Smooth muscle cell (in vitro differentiated cells): ENCODE data around the gene FAR2. TPM values are rescaled to one million over a fixed set of nuclear protein-coding genes. Genes with fewer than 3 reads are reported as not detected.

Source experiments
- DNase-seq: peaks from one replicate; lab custom pipeline; 2025; ENCODE audit not compliant: unreplicated experiment; lab: John Stamatoyannopoulos, UW
- H2AFZ ChIP-seq: fragments of 200-600 bp; sonication (generic); 2 replicates; pipeline ENCODE4 v1.6.0; 2016; ENCODE audit warnings: antibody characterized with exemption, low read depth, mild to moderate bottlenecking
- H3F3A ChIP-seq: fragments of 200-600 bp; sonication (generic); 2 replicates; pipeline ENCODE4 v1.6.0; 2017; ENCODE audit warnings: antibody characterized with exemption, low read depth
- H3K27ac ChIP-seq: fragments of 200-600 bp; sonication (generic); 2 replicates; pipeline ENCODE4 v1.5.1; 2016; ENCODE audit warnings: low read depth, mild to moderate bottlenecking
- H3K27me3 ChIP-seq: fragments of 200-600 bp; sonication (generic); 2 replicates; pipeline ENCODE4 v1.6.1; 2016; ENCODE audit warnings: low read depth, mild to moderate bottlenecking
- H3K36me3 ChIP-seq: fragments of 200-600 bp; sonication (generic); 2 replicates; pipeline ENCODE4 v1.5.1; 2016; ENCODE audit warnings: low read depth
- H3K4me1 ChIP-seq: fragments of 200-600 bp; sonication (generic); 2 replicates; pipeline ENCODE4 v1.5.1; 2016; ENCODE audit warnings: low read depth
- H3K4me2 ChIP-seq: fragments of 200-600 bp; sonication (generic); 2 replicates; pipeline ENCODE4 v1.6.0; 2016; ENCODE audit warnings: mild to moderate bottlenecking
- H3K4me3 ChIP-seq: fragments of 200-600 bp; sonication (generic); 2 replicates; pipeline ENCODE4 v1.5.1; 2016; ENCODE audit warnings: mild to moderate bottlenecking
- H3K79me2 ChIP-seq: fragments of 200-600 bp; sonication (generic); 2 replicates; pipeline ENCODE4 v1.6.0; 2016; ENCODE audit warnings: low read depth, mild to moderate bottlenecking
- H3K9ac ChIP-seq: fragments of 200-600 bp; sonication (generic); 2 replicates; pipeline ENCODE4 v1.6.0; 2016; ENCODE audit warnings: low read depth
- H3K9me3 ChIP-seq: fragments of 200-600 bp; sonication (generic); replicated peaks from 2 replicates; pipeline ENCODE4 v1.5.1; 2016; ENCODE audit warnings: low read depth
- H4K20me1 ChIP-seq: fragments of 200-600 bp; sonication (generic); 2 replicates; pipeline ENCODE4 v1.6.0; 2016; ENCODE audit warnings: low read depth
- WGBS: methylation state at CpG from one replicate; pipeline ENCODE4 v1.1.7; 2016; ENCODE audit warnings: low lambda C conversion rate; 5-methylcytosine and 5-hydroxymethylcytosine counted together
- polyA plus RNA-seq: library from polyadenylated mRNA; unstranded; fragments of >200 nt; fragmentation: Nextera tagmentation; extraction: Ambion mirVana; gene quantifications from 2 replicates; pipeline ENCODE4 v1.2.1, GENCODE V29; 2016
- total RNA-seq: library from RNA; depleted of rRNA; stranded (reverse); fragments of >200 nt; gene quantifications from 2 replicates; pipeline ENCODE4 v1.2.3, GENCODE V29; 2014
- TF ChIP-seq, protein P1 (sequence below): fragments of 200-600 bp; sonication (generic); IDR thresholded peaks from 2 replicates; pipeline ENCODE4 v1.5.1; 2017; ENCODE audit warnings: borderline replicate concordance, mild to moderate bottlenecking, antibody characterized with exemption; ENCODE audit not compliant: insufficient read depth, poor library complexity, severe bottlenecking

FAR2 gene
- total and polyA plus RNA-seq, 2 experiments from 2014 or later = 1.5 to 8.5 TPM

GRCh38 chr12:29301114-29301513, 152.0 kb downstream of the FAR2 start:
- Histone ChIP-seq H3F3A (no peaks in the 10 kb centered on the region), H2AFZ (no peak overlapping the region), H3K36me3 (no peaks in the 10 kb centered on the region), H3K27ac (no peak overlapping the region), H3K9me3 (no peaks in the 10 kb centered on the region), H3K4me3 (no peak overlapping the region), H3K27me3 (no peaks in the 10 kb centered on the region), H3K4me1 (no peaks in the 10 kb centered on the region), H3K79me2 (no peaks in the 10 kb centered on the region), H3K9ac (no peak overlapping the region), H4K20me1 (no peaks in the 10 kb centered on the region), H3K4me2 (no peak overlapping the region)
- TF ChIP-seq, protein P1, sequence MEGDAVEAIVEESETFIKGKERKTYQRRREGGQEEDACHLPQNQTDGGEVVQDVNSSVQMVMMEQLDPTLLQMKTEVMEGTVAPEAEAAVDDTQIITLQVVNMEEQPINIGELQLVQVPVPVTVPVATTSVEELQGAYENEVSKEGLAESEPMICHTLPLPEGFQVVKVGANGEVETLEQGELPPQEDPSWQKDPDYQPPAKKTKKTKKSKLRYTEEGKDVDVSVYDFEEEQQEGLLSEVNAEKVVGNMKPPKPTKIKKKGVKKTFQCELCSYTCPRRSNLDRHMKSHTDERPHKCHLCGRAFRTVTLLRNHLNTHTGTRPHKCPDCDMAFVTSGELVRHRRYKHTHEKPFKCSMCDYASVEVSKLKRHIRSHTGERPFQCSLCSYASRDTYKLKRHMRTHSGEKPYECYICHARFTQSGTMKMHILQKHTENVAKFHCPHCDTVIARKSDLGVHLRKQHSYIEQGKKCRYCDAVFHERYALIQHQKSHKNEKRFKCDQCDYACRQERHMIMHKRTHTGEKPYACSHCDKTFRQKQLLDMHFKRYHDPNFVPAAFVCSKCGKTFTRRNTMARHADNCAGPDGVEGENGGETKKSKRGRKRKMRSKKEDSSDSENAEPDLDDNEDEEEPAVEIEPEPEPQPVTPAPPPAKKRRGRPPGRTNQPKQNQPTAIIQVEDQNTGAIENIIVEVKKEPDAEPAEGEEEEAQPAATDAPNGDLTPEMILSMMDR = no peak
- 89% methylated on average over 3 of the region's 3 CpGs for WGBS
- DNase-seq = no peak

DNA sequence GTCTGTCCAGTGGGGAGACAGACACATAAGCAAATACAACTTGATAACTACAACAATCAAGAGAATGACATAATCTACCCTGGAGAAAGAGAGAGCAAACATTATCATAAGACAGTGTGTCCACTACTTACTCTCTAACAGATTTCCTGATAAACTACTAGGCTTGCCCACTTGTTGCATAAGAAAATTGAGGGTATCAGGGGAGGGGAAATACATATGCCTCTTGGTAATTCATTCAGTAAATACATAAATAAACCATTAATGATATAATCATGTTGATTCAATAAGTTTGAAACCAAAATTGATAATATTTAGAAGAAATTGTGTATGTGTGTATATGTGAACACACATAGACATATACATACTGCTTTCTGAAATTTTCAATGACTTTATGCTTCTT, 155.3 kb downstream of the FAR2 start:
- H3K4me2 ChIP-seq = no peak overlapping the region
- H3F3A ChIP-seq = no peaks in the 10 kb centered on the region
- H3K9me3 ChIP-seq = no peaks in the 10 kb centered on the region
- H3K27me3 ChIP-seq = no peaks in the 10 kb centered on the region
- H3K79me2 ChIP-seq = no peaks in the 10 kb centered on the region
- no peak for DNase-seq
- H3K27ac ChIP-seq = no peak overlapping the region
- H2AFZ ChIP-seq = no peak overlapping the region
- no peaks in the 10 kb centered on the region for H4K20me1 ChIP-seq
- no peak overlapping the region for H3K4me3 ChIP-seq
- TF ChIP-seq, protein P1 = no peak
- no peak overlapping the region for H3K9ac ChIP-seq
- H3K4me1 ChIP-seq = no peaks in the 10 kb centered on the region
- no peaks in the 10 kb centered on the region for H3K36me3 ChIP-seq

- DNase-seq = no peak
- H3K4me1 ChIP-seq = no peaks in the 10 kb centered on the region
- H3K9me3 ChIP-seq = no peaks in the 10 kb centered on the region
- H3K27ac ChIP-seq = no peak overlapping the region
- H3K79me2 ChIP-seq = no peaks in the 10 kb centered on the region
- TF ChIP-seq, protein P1 = no peak
- H3F3A ChIP-seq = no peaks in the 10 kb centered on the region
- no peak overlapping the region for H3K9ac ChIP-seq
- no peak overlapping the region for H3K4me2 ChIP-seq
- H4K20me1 ChIP-seq = no peaks in the 10 kb centered on the region
- no peak overlapping the region for H2AFZ ChIP-seq
- 97% methylated on average over 2 of the region's 2 CpGs for WGBS
- no peaks in the 10 kb centered on the region for H3K27me3 ChIP-seq
- no peaks in the 10 kb centered on the region for H3K36me3 ChIP-seq
- no peak overlapping the region for H3K4me3 ChIP-seq
Observed at GRCh38 chr12:29306266-29306665, 157.2 kb downstream of the FAR2 start.

DNA sequence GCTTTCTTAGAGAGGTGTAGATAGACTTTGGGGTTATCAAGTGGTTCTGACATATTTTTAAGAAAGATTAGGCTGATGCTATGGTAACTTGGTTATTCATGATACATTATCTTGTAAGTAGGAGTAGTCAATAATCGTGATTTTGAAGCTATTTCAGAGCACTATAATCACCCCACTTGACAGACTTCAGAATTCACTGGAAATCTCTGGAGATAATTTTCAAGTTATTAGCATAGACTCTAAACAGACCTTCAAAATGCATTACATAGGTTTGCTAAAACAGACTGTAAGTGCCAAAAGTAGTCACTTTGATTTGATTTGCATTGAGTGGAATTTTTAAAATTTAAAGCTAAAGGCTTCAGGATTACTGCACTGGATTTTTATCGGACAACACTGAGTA, 157.6 kb downstream of the FAR2 start:
- no peaks in the 10 kb centered on the region for H4K20me1 ChIP-seq
- WGBS = 90% methylated on average over 2 of the region's 2 CpGs
- no peaks in the 10 kb centered on the region for H3K9me3 ChIP-seq
- no peak overlapping the region for H3K27ac ChIP-seq
- no peaks in the 10 kb centered on the region for H3K4me1 ChIP-seq
- no peak for DNase-seq
- TF ChIP-seq, protein P1 = no peak
- no peaks in the 10 kb centered on the region for H3K79me2 ChIP-seq
- H3K9ac ChIP-seq = no peak overlapping the region
- no peak overlapping the region for H3K4me2 ChIP-seq
- H3F3A ChIP-seq = no peaks in the 10 kb centered on the region
- no peaks in the 10 kb centered on the region for H3K36me3 ChIP-seq
- H3K4me3 ChIP-seq = no peak overlapping the region
- H2AFZ ChIP-seq = no peak overlapping the region
- H3K27me3 ChIP-seq = no peaks in the 10 kb centered on the region
